H9 (cell line): ENCODE measurements around the gene DSCAM. TPM values are rescaled to one million over a fixed set of nuclear protein-coding genes. Genes with fewer than 3 reads are reported as not detected.

Experiments used
- DNase-seq: peaks from one replicate; pipeline ENCODE4 v3.0.0-alpha.2; 2017
- H2AFZ ChIP-seq: one replicate; pipeline ENCODE4 v1.6.1; 2013; ENCODE audit warnings: mild to moderate bottlenecking, low read length, control low read depth, moderate library complexity
- H2AK5ac ChIP-seq: 2 replicates; pipeline ENCODE4 v1.6.1; 2013; ENCODE audit warnings: low read length, control low read depth, mixed read lengths; ENCODE audit not compliant: insufficient read length
- H2BK120ac ChIP-seq: one replicate; pipeline ENCODE4 v1.6.1; 2013; ENCODE audit warnings: low read depth, mild to moderate bottlenecking, low read length, control low read depth, inconsistent platforms; ENCODE audit not compliant: poor library complexity, severe bottlenecking
- H2BK12ac ChIP-seq: 2 replicates; pipeline ENCODE4 v1.6.1; 2013; ENCODE audit warnings: low read length, control low read depth, mixed read lengths, low read depth; ENCODE audit not compliant: insufficient read length
- H2BK15ac ChIP-seq: 2 replicates; pipeline ENCODE4 v1.6.1; 2013; ENCODE audit warnings: low read depth, low read length, control low read depth
- H2BK20ac ChIP-seq: one replicate; pipeline ENCODE4 v1.6.1; 2013; ENCODE audit warnings: low read depth, mild to moderate bottlenecking, low read length, control low read depth, inconsistent platforms; ENCODE audit not compliant: poor library complexity, severe bottlenecking
- H2BK5ac ChIP-seq: 2 replicates; pipeline ENCODE4 v1.6.1; 2013; ENCODE audit warnings: low read length, control low read depth, mixed read lengths; ENCODE audit not compliant: insufficient read length
- H3K14ac ChIP-seq: 2 replicates; pipeline ENCODE4 v1.6.1; 2013; ENCODE audit warnings: low read length, control low read depth; ENCODE audit not compliant: insufficient read depth
- H3K18ac ChIP-seq: 2 replicates; pipeline ENCODE4 v1.6.1; 2013; ENCODE audit warnings: low read depth, mild to moderate bottlenecking, mixed read lengths, low read length, control low read depth; ENCODE audit not compliant: insufficient read length
- H3K23ac ChIP-seq: 2 replicates; pipeline ENCODE4 v1.6.1; 2013; ENCODE audit warnings: low read length, control low read depth, mixed read lengths, low read depth; ENCODE audit not compliant: insufficient read length
- H3K23me2 ChIP-seq: 2 replicates; pipeline ENCODE4 v1.6.1; 2013; ENCODE audit warnings: low read depth, mild to moderate bottlenecking, mixed read lengths, low read length, control low read depth; ENCODE audit not compliant: insufficient read length, poor library complexity, severe bottlenecking
- H3K27ac ChIP-seq: 2 replicates; pipeline ENCODE4 v1.5.1; 2013; ENCODE audit warnings: low read length, control low read depth, mixed read lengths, low read depth; ENCODE audit not compliant: insufficient read length
- H3K27me3 ChIP-seq: 2 replicates; pipeline ENCODE4 v1.6.1; 2013; ENCODE audit warnings: low read length, control low read depth, inconsistent platforms; ENCODE audit not compliant: insufficient read depth
- H3K4ac ChIP-seq: 2 replicates; pipeline ENCODE4 v1.6.1; 2013; ENCODE audit warnings: low read depth, mild to moderate bottlenecking, control low read depth, inconsistent platforms, low read length, moderate library complexity
- H3K4me1 ChIP-seq: 2 replicates; pipeline ENCODE4 v1.6.1; 2013; ENCODE audit warnings: low read length, control low read depth, inconsistent platforms; ENCODE audit not compliant: insufficient read depth
- H3K4me2 ChIP-seq: 2 replicates; pipeline ENCODE4 v1.6.1; 2013; ENCODE audit warnings: low read length, control low read depth, mixed read lengths; ENCODE audit not compliant: insufficient read length, insufficient read depth
- H3K56ac ChIP-seq: 2 replicates; pipeline ENCODE4 v1.6.1; 2013; ENCODE audit warnings: low read depth, mild to moderate bottlenecking, mixed read lengths, low read length, control low read depth; ENCODE audit not compliant: insufficient read length
- H3K79me1 ChIP-seq: 2 replicates; pipeline ENCODE4 v1.6.1; 2013; ENCODE audit warnings: low read depth, mild to moderate bottlenecking, moderate library complexity, low read length, control low read depth, inconsistent platforms; ENCODE audit not compliant: insufficient read depth, poor library complexity, severe bottlenecking
- H3K79me2 ChIP-seq: 2 replicates; pipeline ENCODE4 v1.6.1; 2013; ENCODE audit warnings: low read length, control low read depth, inconsistent platforms; ENCODE audit not compliant: insufficient read depth
- H3K9ac ChIP-seq: 2 replicates; pipeline ENCODE4 v1.6.1; 2013; ENCODE audit warnings: low read length, control low read depth, mixed read lengths; ENCODE audit not compliant: insufficient read length; ENCODE audit errors: extremely low read depth
- H3K9me3 ChIP-seq: one replicate; pipeline ENCODE4 v1.6.1; 2013; ENCODE audit warnings: low read depth, low read length, inconsistent platforms; ENCODE audit not compliant: control insufficient read depth
- H3T11ph ChIP-seq: one replicate; pipeline ENCODE4 v1.6.1; 2013; ENCODE audit warnings: mild to moderate bottlenecking, low read length, control low read depth, inconsistent platforms
- H4K20me1 ChIP-seq: one replicate; pipeline ENCODE4 v1.6.1; 2013; ENCODE audit not compliant: control insufficient read depth, insufficient read length, insufficient read depth
- H4K5ac ChIP-seq: 2 replicates; pipeline ENCODE4 v1.6.1; 2013; ENCODE audit warnings: low read depth, mild to moderate bottlenecking, mixed read lengths, low read length, control low read depth; ENCODE audit not compliant: insufficient read length
- H4K8ac ChIP-seq: replicated peaks from 2 replicates; pipeline ENCODE4 v1.6.1; 2013; ENCODE audit warnings: low read length, control low read depth, mixed read lengths, low read depth; ENCODE audit not compliant: insufficient read length
- H4K91ac ChIP-seq: 2 replicates; pipeline ENCODE4 v1.6.1; 2013; ENCODE audit warnings: low read depth, mild to moderate bottlenecking, moderate library complexity, mixed read lengths, low read length, control low read depth; ENCODE audit not compliant: insufficient read length
- H3K27ac Mint-ChIP-seq, 3 experiments: 2 replicates in 2 of 3; 3 replicates in 1 of 3; pipeline ENCODE4 v1.8.0; 2020 to 2021; ENCODE audit warnings: mixed read lengths in 3 of 3, mild to moderate bottlenecking in 1 of 3, moderate library complexity in 1 of 3
- H3K27me3 Mint-ChIP-seq: 2 replicates; pipeline ENCODE4 v1.8.0; 2021; ENCODE audit warnings: low read depth, mild to moderate bottlenecking, moderate library complexity, mixed read lengths
- H3K36me3 Mint-ChIP-seq, 3 experiments: 2 replicates in 2 of 3; 3 replicates in 1 of 3; pipeline ENCODE4 v1.8.0; 2020 to 2021; ENCODE audit warnings: low read depth in 3 of 3, mixed read lengths in 3 of 3; ENCODE audit not compliant: insufficient read depth in 1 of 3
- H3K4me1 Mint-ChIP-seq, 2 experiments: 2 replicates each; pipeline ENCODE4 v1.8.0; 2020; ENCODE audit warnings: mixed read lengths in 2 of 2
- H3K4me3 Mint-ChIP-seq, 2 experiments: 2 replicates in 1 of 2; 3 replicates in 1 of 2; pipeline ENCODE4 v1.8.0; 2020 to 2021; ENCODE audit warnings: mild to moderate bottlenecking in 2 of 2, mixed read lengths in 2 of 2, moderate library complexity in 1 of 2
- H3K9me3 Mint-ChIP-seq, 2 experiments: 2 replicates in 1 of 2; 3 replicates in 1 of 2; pipeline ENCODE4 v1.8.0; 2020; ENCODE audit warnings: mild to moderate bottlenecking in 2 of 2, mixed read lengths in 2 of 2, moderate library complexity in 1 of 2
- WGBS: extraction: QIAGEN DNeasy Blood & Tissue Kit; methylation state at CpG from one replicate; pipeline ENCODE4 v1.1.7; 2013; ENCODE audit warnings: missing lambda C conversion rate, low lambda C conversion rate, mixed read lengths; ENCODE audit not compliant: insufficient read length; ENCODE audit errors: extremely low coverage; 5-methylcytosine and 5-hydroxymethylcytosine counted together
- total RNA-seq: library from RNA; stranded (reverse); gene quantifications from 2 replicates; pipeline ENCODE4 v1.2.1, GENCODE V29; 2021
- TF ChIP-seq, protein P1 (sequence below): fragments of 200-600 bp; sonication (generic); conservative IDR thresholded peaks from 3 replicates; pipeline ENCODE4 v1.8.0; 2021; ENCODE audit warnings: antibody characterized with exemption, mild to moderate bottlenecking

DSCAM gene
- total RNA-seq, 1 experiment from 2014 or later, result 0.17 TPM

DNA sequence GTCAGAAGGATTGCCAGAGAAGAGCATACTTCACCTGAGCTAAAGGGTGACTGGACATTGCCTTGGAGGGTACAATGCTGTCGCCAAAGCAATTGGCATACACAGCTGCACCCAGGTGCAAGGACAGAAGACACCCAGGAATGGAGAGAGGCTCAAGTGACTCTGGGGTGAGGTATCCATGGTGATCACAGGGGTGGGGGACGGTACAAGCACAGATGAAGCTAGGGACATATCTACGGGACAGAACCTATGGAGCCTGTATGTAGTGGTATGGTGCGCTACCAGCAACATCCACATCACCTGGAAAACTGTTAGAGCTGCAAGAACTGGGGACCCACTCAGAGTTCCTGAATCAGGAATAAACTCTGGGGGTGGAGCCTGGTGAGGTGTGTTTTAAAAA is 693.6 kb downstream of the DSCAM start:
- Histone ChIP-seq H3K4me2 (no peak overlapping the region), H3K14ac (no peak overlapping the region), H3K9ac (no peak overlapping the region), H3K79me1 (no peaks in the 10 kb centered on the region), H3T11ph (no peak overlapping the region), H2BK120ac (no peak overlapping the region), H4K20me1 (no peaks in the 10 kb centered on the region), H2BK5ac (no peak overlapping the region), H2AFZ (no peak overlapping the region), H2AK5ac (no peak overlapping the region), H3K56ac (no peak overlapping the region), H3K9me3 (no peaks in the 10 kb centered on the region), H3K23me2 (no peaks in the 10 kb centered on the region), H3K4ac (no peak overlapping the region), H2BK20ac (no peak overlapping the region), H3K27me3 (no peaks in the 10 kb centered on the region), H3K18ac (no peak overlapping the region), H3K27ac (no peak overlapping the region), H4K8ac (no peak overlapping the region), H4K91ac (no peak overlapping the region), H4K5ac (no peak overlapping the region), H2BK12ac (no peak overlapping the region), H3K79me2 (no peaks in the 10 kb centered on the region), H3K4me1 (no peaks in the 10 kb centered on the region), H3K23ac (no peak overlapping the region), H2BK15ac (no peak overlapping the region)
- peaks cover 1% of the 10 kb centered on the region for H3K27me3 Mint-ChIP-seq
- WGBS, result no CpG with 5 or more reads among the region's 4 CpGs
- no peak for DNase-seq
- H3K27ac Mint-ChIP-seq, result no peak overlapping the region
- TF ChIP-seq, protein P1, sequence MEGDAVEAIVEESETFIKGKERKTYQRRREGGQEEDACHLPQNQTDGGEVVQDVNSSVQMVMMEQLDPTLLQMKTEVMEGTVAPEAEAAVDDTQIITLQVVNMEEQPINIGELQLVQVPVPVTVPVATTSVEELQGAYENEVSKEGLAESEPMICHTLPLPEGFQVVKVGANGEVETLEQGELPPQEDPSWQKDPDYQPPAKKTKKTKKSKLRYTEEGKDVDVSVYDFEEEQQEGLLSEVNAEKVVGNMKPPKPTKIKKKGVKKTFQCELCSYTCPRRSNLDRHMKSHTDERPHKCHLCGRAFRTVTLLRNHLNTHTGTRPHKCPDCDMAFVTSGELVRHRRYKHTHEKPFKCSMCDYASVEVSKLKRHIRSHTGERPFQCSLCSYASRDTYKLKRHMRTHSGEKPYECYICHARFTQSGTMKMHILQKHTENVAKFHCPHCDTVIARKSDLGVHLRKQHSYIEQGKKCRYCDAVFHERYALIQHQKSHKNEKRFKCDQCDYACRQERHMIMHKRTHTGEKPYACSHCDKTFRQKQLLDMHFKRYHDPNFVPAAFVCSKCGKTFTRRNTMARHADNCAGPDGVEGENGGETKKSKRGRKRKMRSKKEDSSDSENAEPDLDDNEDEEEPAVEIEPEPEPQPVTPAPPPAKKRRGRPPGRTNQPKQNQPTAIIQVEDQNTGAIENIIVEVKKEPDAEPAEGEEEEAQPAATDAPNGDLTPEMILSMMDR, result no peak
- no peak overlapping the region for H3K4me3 Mint-ChIP-seq
- H3K4me1 Mint-ChIP-seq, result peaks cover 4 to 5% of the 10 kb centered on the region in 2 experiments; a peak in 3 of 4 replicates
- H3K9me3 Mint-ChIP-seq, result no peaks in the 10 kb centered on the region
- no peaks in the 10 kb centered on the region for H3K36me3 Mint-ChIP-seq
